H9 (cell line): Measurements from ENCODE around the gene ZBTB22. TPM values are rescaled to one million over a fixed set of nuclear protein-coding genes. Genes with fewer than 3 reads are reported as not detected.

Experiments
- DNase-seq: peaks from one replicate; pipeline ENCODE4 v3.0.0-alpha.2; 2017
- H2AFZ ChIP-seq: one replicate; pipeline ENCODE4 v1.6.1; 2013; ENCODE audit warnings: mild to moderate bottlenecking, low read length, control low read depth, moderate library complexity
- H2AK5ac ChIP-seq: 2 replicates; pipeline ENCODE4 v1.6.1; 2013; ENCODE audit warnings: low read length, control low read depth, mixed read lengths; ENCODE audit not compliant: insufficient read length
- H2BK120ac ChIP-seq: one replicate; pipeline ENCODE4 v1.6.1; 2013; ENCODE audit warnings: low read depth, mild to moderate bottlenecking, low read length, control low read depth, inconsistent platforms; ENCODE audit not compliant: poor library complexity, severe bottlenecking
- H2BK12ac ChIP-seq: 2 replicates; pipeline ENCODE4 v1.6.1; 2013; ENCODE audit warnings: low read length, control low read depth, mixed read lengths, low read depth; ENCODE audit not compliant: insufficient read length
- H2BK15ac ChIP-seq: 2 replicates; pipeline ENCODE4 v1.6.1; 2013; ENCODE audit warnings: low read depth, low read length, control low read depth
- H2BK20ac ChIP-seq: one replicate; pipeline ENCODE4 v1.6.1; 2013; ENCODE audit warnings: low read depth, mild to moderate bottlenecking, low read length, control low read depth, inconsistent platforms; ENCODE audit not compliant: poor library complexity, severe bottlenecking
- H2BK5ac ChIP-seq: 2 replicates; pipeline ENCODE4 v1.6.1; 2013; ENCODE audit warnings: low read length, control low read depth, mixed read lengths; ENCODE audit not compliant: insufficient read length
- H3K14ac ChIP-seq: 2 replicates; pipeline ENCODE4 v1.6.1; 2013; ENCODE audit warnings: low read length, control low read depth; ENCODE audit not compliant: insufficient read depth
- H3K18ac ChIP-seq: 2 replicates; pipeline ENCODE4 v1.6.1; 2013; ENCODE audit warnings: low read depth, mild to moderate bottlenecking, mixed read lengths, low read length, control low read depth; ENCODE audit not compliant: insufficient read length
- H3K23ac ChIP-seq: 2 replicates; pipeline ENCODE4 v1.6.1; 2013; ENCODE audit warnings: low read length, control low read depth, mixed read lengths, low read depth; ENCODE audit not compliant: insufficient read length
- H3K23me2 ChIP-seq: 2 replicates; pipeline ENCODE4 v1.6.1; 2013; ENCODE audit warnings: low read depth, mild to moderate bottlenecking, mixed read lengths, low read length, control low read depth; ENCODE audit not compliant: insufficient read length, poor library complexity, severe bottlenecking
- H3K27ac ChIP-seq: 2 replicates; pipeline ENCODE4 v1.5.1; 2013; ENCODE audit warnings: low read length, control low read depth, mixed read lengths, low read depth; ENCODE audit not compliant: insufficient read length
- H3K27me3 ChIP-seq: 2 replicates; pipeline ENCODE4 v1.6.1; 2013; ENCODE audit warnings: low read length, control low read depth, inconsistent platforms; ENCODE audit not compliant: insufficient read depth
- H3K4ac ChIP-seq: 2 replicates; pipeline ENCODE4 v1.6.1; 2013; ENCODE audit warnings: low read depth, mild to moderate bottlenecking, control low read depth, inconsistent platforms, low read length, moderate library complexity
- H3K4me1 ChIP-seq: 2 replicates; pipeline ENCODE4 v1.6.1; 2013; ENCODE audit warnings: low read length, control low read depth, inconsistent platforms; ENCODE audit not compliant: insufficient read depth
- H3K4me2 ChIP-seq: 2 replicates; pipeline ENCODE4 v1.6.1; 2013; ENCODE audit warnings: low read length, control low read depth, mixed read lengths; ENCODE audit not compliant: insufficient read length, insufficient read depth
- H3K56ac ChIP-seq: 2 replicates; pipeline ENCODE4 v1.6.1; 2013; ENCODE audit warnings: low read depth, mild to moderate bottlenecking, mixed read lengths, low read length, control low read depth; ENCODE audit not compliant: insufficient read length
- H3K79me1 ChIP-seq: 2 replicates; pipeline ENCODE4 v1.6.1; 2013; ENCODE audit warnings: low read depth, mild to moderate bottlenecking, moderate library complexity, low read length, control low read depth, inconsistent platforms; ENCODE audit not compliant: insufficient read depth, poor library complexity, severe bottlenecking
- H3K79me2 ChIP-seq: 2 replicates; pipeline ENCODE4 v1.6.1; 2013; ENCODE audit warnings: low read length, control low read depth, inconsistent platforms; ENCODE audit not compliant: insufficient read depth
- H3K9ac ChIP-seq: 2 replicates; pipeline ENCODE4 v1.6.1; 2013; ENCODE audit warnings: low read length, control low read depth, mixed read lengths; ENCODE audit not compliant: insufficient read length; ENCODE audit errors: extremely low read depth
- H3K9me3 ChIP-seq: one replicate; pipeline ENCODE4 v1.6.1; 2013; ENCODE audit warnings: low read depth, low read length, inconsistent platforms; ENCODE audit not compliant: control insufficient read depth
- H3T11ph ChIP-seq: one replicate; pipeline ENCODE4 v1.6.1; 2013; ENCODE audit warnings: mild to moderate bottlenecking, low read length, control low read depth, inconsistent platforms
- H4K20me1 ChIP-seq: one replicate; pipeline ENCODE4 v1.6.1; 2013; ENCODE audit not compliant: control insufficient read depth, insufficient read length, insufficient read depth
- H4K5ac ChIP-seq: 2 replicates; pipeline ENCODE4 v1.6.1; 2013; ENCODE audit warnings: low read depth, mild to moderate bottlenecking, mixed read lengths, low read length, control low read depth; ENCODE audit not compliant: insufficient read length
- H4K8ac ChIP-seq: replicated peaks from 2 replicates; pipeline ENCODE4 v1.6.1; 2013; ENCODE audit warnings: low read length, control low read depth, mixed read lengths, low read depth; ENCODE audit not compliant: insufficient read length
- H4K91ac ChIP-seq: 2 replicates; pipeline ENCODE4 v1.6.1; 2013; ENCODE audit warnings: low read depth, mild to moderate bottlenecking, moderate library complexity, mixed read lengths, low read length, control low read depth; ENCODE audit not compliant: insufficient read length
- H3K27ac Mint-ChIP-seq, 3 experiments: 2 replicates in 2 of 3; 3 replicates in 1 of 3; pipeline ENCODE4 v1.8.0; 2020 to 2021; ENCODE audit warnings: mixed read lengths in 3 of 3, mild to moderate bottlenecking in 1 of 3, moderate library complexity in 1 of 3
- H3K27me3 Mint-ChIP-seq: 2 replicates; pipeline ENCODE4 v1.8.0; 2021; ENCODE audit warnings: low read depth, mild to moderate bottlenecking, moderate library complexity, mixed read lengths
- H3K36me3 Mint-ChIP-seq, 3 experiments: 2 replicates in 2 of 3; 3 replicates in 1 of 3; pipeline ENCODE4 v1.8.0; 2020 to 2021; ENCODE audit warnings: low read depth in 3 of 3, mixed read lengths in 3 of 3; ENCODE audit not compliant: insufficient read depth in 1 of 3
- H3K4me1 Mint-ChIP-seq, 2 experiments: 2 replicates each; pipeline ENCODE4 v1.8.0; 2020; ENCODE audit warnings: mixed read lengths in 2 of 2
- H3K4me3 Mint-ChIP-seq, 2 experiments: 2 replicates in 1 of 2; 3 replicates in 1 of 2; pipeline ENCODE4 v1.8.0; 2020 to 2021; ENCODE audit warnings: mild to moderate bottlenecking in 2 of 2, mixed read lengths in 2 of 2, moderate library complexity in 1 of 2
- H3K9me3 Mint-ChIP-seq, 2 experiments: 2 replicates in 1 of 2; 3 replicates in 1 of 2; pipeline ENCODE4 v1.8.0; 2020; ENCODE audit warnings: mild to moderate bottlenecking in 2 of 2, mixed read lengths in 2 of 2, moderate library complexity in 1 of 2
- WGBS: extraction: QIAGEN DNeasy Blood & Tissue Kit; methylation state at CpG from one replicate; pipeline ENCODE4 v1.1.7; 2013; ENCODE audit warnings: missing lambda C conversion rate, low lambda C conversion rate, mixed read lengths; ENCODE audit not compliant: insufficient read length; ENCODE audit errors: extremely low coverage; 5-methylcytosine and 5-hydroxymethylcytosine counted together
- total RNA-seq: library from RNA; stranded (reverse); gene quantifications from 2 replicates; pipeline ENCODE4 v1.2.1, GENCODE V29; 2021
- TF ChIP-seq, protein P1 (sequence below): fragments of 200-600 bp; sonication (generic); conservative IDR thresholded peaks from 3 replicates; pipeline ENCODE4 v1.8.0; 2021; ENCODE audit warnings: antibody characterized with exemption, mild to moderate bottlenecking

Gene ZBTB22
- total RNA-seq, 1 experiment from 2014 or later, result 8.1 TPM

DNA sequence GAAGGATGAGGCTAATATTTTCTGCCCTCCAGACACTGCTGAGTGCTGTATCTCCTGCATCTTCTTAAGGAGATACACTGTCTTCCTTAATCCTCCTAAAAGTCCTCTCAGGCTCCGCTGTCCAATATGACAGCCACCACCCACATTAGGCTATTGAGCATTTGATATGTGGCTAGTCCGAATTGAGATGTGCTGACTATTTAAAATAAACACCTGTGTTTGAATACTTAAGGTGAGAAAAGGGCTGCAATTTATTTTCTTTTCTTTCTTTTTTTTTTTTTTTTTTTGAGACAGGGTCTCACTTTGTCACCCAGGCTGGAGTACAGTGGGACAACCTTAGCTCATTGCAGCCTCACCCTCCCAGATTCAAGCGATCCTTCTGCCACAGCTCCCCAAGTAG is 15.7 kb downstream of the ZBTB22 start:
- H3K36me3 Mint-ChIP-seq, result peaks cover 3 to 17% (median 5%) of the 10 kb centered on the region in 3 experiments; a peak in 6 of 7 replicates
- Histone ChIP-seq H4K91ac (no peak overlapping the region), H4K5ac (no peak overlapping the region), H3T11ph (no peak overlapping the region), H2BK20ac (no peak overlapping the region), H2AK5ac (no peak overlapping the region), H4K20me1 (no peaks in the 10 kb centered on the region), H2AFZ (no peak overlapping the region), H3K23me2 (peaks cover 22% of the 10 kb centered on the region), H3K56ac (no peak overlapping the region), H3K79me2 (peaks cover 3% of the 10 kb centered on the region; the same call in 1 of the 2 replicates), H3K79me1 (no peaks in the 10 kb centered on the region), H3K27me3 (no peaks in the 10 kb centered on the region), H3K9ac (no peak overlapping the region), H3K9me3 (no peaks in the 10 kb centered on the region), H2BK5ac (no peak overlapping the region), H4K8ac (no peak overlapping the region), H2BK12ac (no peak overlapping the region), H2BK15ac (no peak overlapping the region), H3K23ac (no peak overlapping the region), H3K4ac (no peak overlapping the region), H3K4me1 (no peaks in the 10 kb centered on the region), H2BK120ac (no peak overlapping the region), H3K14ac (no peak overlapping the region), H3K18ac (no peak overlapping the region), H3K27ac (no peak overlapping the region), H3K4me2 (no peak overlapping the region)
- no peak for DNase-seq
- H3K9me3 Mint-ChIP-seq, result no peaks in the 10 kb centered on the region
- H3K4me3 Mint-ChIP-seq, result peak overlapping the region in 1 of 2 experiments; percentile 48; a peak in 1 of 5 replicates
- no peaks in the 10 kb centered on the region; the same call in 1 of the 2 replicates for H3K27me3 Mint-ChIP-seq
- no CpG with 5 or more reads among the region's 3 CpGs for WGBS
- peaks cover 10 to 15% of the 10 kb centered on the region in 2 experiments for H3K4me1 Mint-ChIP-seq
- TF ChIP-seq, protein P1, sequence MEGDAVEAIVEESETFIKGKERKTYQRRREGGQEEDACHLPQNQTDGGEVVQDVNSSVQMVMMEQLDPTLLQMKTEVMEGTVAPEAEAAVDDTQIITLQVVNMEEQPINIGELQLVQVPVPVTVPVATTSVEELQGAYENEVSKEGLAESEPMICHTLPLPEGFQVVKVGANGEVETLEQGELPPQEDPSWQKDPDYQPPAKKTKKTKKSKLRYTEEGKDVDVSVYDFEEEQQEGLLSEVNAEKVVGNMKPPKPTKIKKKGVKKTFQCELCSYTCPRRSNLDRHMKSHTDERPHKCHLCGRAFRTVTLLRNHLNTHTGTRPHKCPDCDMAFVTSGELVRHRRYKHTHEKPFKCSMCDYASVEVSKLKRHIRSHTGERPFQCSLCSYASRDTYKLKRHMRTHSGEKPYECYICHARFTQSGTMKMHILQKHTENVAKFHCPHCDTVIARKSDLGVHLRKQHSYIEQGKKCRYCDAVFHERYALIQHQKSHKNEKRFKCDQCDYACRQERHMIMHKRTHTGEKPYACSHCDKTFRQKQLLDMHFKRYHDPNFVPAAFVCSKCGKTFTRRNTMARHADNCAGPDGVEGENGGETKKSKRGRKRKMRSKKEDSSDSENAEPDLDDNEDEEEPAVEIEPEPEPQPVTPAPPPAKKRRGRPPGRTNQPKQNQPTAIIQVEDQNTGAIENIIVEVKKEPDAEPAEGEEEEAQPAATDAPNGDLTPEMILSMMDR, result no peak
- H3K27ac Mint-ChIP-seq, result no peak overlapping the region
